Hippocampal formation (tissue), 2 donors: ENCODE results near the gene ARL5B.

ENCODE experiments used
- DNase-seq, 2 donors: peaks; one replicate each; lab custom pipeline; 2025; lab: John Stamatoyannopoulos, UW

The ARL5B gene

GRCh38 chr10:18658271-18659124 lies 733 bp upstream of the ARL5B start:
- DNase-seq: peak in 1 of 2 donors; percentile 7

- DNase-seq: no peak
Observed at GRCh38 chr10:18659819-18660535, 746 bp downstream of the ARL5B start.

GRCh38 chr10:18660816-18661431 lies 1.7 kb downstream of the ARL5B start:
- no peak for DNase-seq

- DNase-seq: no peak
Observed at GRCh38 chr10:18664841-18665478, 5.7 kb downstream of the ARL5B start.

- DNase-seq: no peak
Observed at GRCh38 chr10:18665815-18666558, 6.8 kb downstream of the ARL5B start.

- DNase-seq: no peak
Observed at GRCh38 chr10:18666810-18667209, 7.6 kb downstream of the ARL5B start.

- no peak for DNase-seq
Observed at GRCh38 chr10:18668026-18668425, 8.8 kb downstream of the ARL5B start.

- no peak for DNase-seq
Observed at GRCh38 chr10:18675086-18675801, 16.0 kb downstream of the ARL5B start.

- no peak for DNase-seq
Observed at GRCh38 chr10:18680754-18681153, 21.5 kb downstream of the ARL5B start.

GRCh38 chr10:18681366-18681765 lies 22.1 kb downstream of the ARL5B start:
- no peak for DNase-seq

GRCh38 chr10:18681971-18682411 lies 22.8 kb downstream of the ARL5B start:
- no peak for DNase-seq

GRCh38 chr10:18683427-18683826 lies 24.2 kb downstream of the ARL5B start:
- no peak for DNase-seq

- DNase-seq: no peak
Observed at GRCh38 chr10:18684416-18684815, 25.2 kb downstream of the ARL5B start.

GRCh38 chr10:18684953-18685352 lies 25.7 kb downstream of the ARL5B start:
- DNase-seq: no peak

- no peak for DNase-seq
Observed at GRCh38 chr10:18685555-18685954, 26.3 kb downstream of the ARL5B start.

- no peak for DNase-seq
Observed at GRCh38 chr10:18687195-18687594, 28.0 kb downstream of the ARL5B start.

- no peak for DNase-seq
Observed at GRCh38 chr10:18687706-18688105, 28.5 kb downstream of the ARL5B start.

- DNase-seq: peak in 1 of 2 donors; percentile 22
Observed at GRCh38 chr10:18689498-18689897, 30.3 kb downstream of the ARL5B start.

- no peak for DNase-seq
Observed at GRCh38 chr10:18690541-18690940, 31.3 kb downstream of the ARL5B start.
